Putamen (tissue), 1 donor: Measurements from ENCODE around the gene LHFPL6.
A peak's percentile ranks its signal among the peaks of the same experiment; 100 is the strongest.

Experiments used
- DNase-seq: peaks from one replicate; pipeline ENCODE4 v3.0.0-alpha.2; 2016; ENCODE audit warnings: low spot score

LHFPL6 gene

DNA sequence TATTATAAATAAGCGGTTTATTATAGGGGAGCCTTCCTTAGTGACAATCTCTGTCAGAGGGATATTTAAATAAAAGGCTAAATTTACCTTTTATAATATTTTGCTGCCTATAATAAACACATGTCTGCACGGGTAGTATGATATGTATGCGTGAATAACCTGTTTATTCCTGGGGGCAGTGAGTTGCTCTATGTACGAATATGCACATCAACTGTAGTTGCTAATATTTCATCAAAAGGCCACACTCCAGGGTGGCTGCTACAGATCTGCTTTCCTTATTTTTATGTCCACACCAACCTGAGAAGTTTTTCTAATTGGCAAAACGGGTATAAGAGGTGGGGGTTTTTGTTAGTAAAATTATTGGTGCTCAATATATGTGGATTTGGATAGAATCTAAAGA, 192.0 kb downstream of the LHFPL6 start:
- DNase-seq = no peak

DNA sequence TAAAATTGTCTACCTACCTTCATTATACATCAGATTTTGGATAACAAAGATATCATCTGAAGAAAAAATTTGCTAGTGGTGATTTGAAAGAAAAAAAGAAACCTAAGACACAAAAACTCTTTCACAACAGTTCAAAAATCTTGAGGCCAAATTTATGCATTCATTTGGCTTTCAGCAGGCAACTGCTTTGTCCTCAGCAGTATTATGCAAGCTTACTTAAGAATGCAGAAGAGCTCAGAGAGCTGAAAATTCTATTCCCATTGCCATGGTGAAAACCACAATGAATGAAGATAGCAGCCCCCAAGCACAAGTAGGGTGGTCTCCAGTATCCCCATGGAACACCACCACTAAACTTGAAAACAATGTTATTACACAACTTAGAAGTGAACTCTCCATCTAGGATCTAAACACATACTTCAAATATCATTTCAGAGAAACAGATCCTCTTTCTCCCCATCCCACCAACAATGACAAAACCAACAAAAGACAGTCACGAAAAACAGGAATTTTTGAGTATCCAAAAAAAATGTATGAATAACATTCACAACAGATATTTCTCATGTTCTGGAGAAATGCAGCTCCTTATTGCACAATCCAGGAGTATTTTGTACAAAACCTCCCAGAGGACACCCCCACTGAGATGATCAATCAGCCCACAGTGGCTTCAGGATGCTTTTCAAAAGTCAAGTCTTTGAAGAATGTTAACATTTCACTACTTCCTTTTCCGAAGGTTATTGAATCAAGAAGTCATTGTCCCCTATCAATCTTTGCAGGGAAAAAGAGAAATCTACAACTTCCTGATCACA, 192.7 kb downstream of the LHFPL6 start:
- DNase-seq = no peak

DNA sequence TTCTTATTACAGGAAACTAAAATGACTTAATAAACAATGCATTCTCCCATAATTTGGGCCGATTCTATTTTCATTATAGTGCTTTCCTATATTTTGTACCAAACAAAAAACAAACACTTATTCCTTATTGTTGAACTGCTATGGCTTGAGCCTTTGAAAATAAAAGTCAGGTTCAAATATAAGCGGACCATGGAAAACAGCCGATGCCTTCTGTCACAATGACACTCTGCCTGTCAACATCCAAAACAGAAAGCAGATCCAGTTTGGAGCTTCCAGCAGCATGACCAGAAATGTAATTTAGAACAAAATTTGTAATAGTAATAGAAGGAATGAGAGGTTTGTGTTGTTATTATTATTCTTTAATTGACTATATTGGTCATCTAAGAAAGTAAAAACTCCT, 194.5 kb downstream of the LHFPL6 start:
- DNase-seq = no peak

DNA sequence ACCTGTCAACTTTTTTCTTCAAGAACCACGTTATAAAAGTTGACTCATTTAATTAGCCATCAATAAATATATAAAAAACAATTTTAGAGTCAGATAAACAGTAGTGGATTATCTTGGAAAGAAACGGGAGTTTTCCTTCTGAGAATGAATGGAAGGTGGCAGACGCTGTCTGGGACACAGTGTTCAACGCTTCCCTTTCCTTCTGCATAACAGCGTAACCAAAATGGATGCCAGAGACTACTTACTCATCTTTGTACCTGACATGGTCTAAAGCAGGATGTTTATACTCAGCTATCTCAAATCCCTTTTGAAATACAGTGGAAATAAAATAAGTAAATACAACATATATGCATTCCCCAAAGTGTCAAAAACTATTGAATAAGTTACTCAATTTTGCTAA, 195.2 kb downstream of the LHFPL6 start:
- no peak for DNase-seq

DNA sequence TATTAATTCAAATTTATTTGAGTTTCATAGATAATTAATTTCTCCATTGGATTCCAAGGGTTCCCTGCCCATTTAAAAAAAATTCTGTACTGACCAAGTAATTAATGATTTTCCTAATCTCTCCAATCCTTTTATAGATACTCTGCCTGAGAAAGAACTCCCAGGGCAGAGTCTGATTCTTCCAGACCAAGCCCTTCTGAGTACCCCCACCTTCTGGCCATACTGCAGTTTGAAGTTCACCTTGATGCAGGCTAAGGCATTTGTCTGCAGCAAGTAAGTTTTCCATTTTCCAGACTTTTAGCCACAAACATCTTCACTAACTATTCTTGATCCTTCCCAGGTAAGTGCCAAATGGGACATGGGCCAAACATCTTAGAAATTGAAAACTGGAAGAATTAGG, 195.9 kb downstream of the LHFPL6 start:
- no peak for DNase-seq

DNA sequence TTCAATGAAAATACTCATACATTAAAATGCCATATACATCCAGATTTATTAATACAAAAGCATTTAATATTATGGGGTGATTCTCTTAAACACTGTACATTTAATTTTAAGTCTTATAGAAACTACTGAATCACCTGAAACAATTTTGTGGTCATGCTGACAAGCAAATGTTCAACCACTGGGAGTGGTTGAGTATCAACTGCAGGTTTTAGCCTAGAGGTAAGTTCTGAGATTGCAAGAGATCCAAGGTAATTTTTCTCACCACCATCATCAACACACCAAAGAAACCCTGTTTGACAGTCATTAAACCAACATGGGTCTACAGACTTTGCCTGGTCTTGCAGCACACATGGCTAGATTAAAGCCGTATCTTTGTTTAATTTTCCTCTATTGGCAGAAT, 196.3 kb downstream of the LHFPL6 start:
- no peak for DNase-seq

DNA sequence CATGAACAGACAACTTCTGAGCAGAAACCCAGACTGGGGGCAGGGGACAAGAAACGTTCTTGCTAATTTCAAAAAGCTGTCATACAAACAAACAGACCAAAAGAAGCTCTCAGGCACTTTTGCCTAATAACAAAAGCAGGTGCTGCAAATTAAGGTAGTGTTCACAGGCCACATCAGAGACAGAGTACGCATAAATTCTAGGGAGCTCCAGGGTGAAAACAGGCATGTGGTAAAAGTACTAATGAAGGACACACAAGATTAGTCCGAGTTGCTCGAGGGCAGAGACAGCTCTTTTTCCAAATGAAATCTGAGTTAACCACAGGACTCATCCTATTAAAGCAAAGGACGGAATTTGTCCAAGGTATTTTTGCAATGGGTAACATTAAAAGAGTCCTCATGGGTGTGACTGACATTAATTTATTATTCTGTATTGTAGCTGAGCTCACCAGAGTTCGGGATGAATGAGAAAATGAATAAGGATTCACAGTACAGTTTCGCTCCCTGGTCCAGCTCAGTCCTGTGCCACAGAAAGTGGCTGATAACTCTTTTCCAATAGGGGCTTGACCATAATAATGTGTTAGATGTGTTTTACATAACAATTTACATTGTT, 197.3 kb downstream of the LHFPL6 start:
- no peak for DNase-seq

DNA sequence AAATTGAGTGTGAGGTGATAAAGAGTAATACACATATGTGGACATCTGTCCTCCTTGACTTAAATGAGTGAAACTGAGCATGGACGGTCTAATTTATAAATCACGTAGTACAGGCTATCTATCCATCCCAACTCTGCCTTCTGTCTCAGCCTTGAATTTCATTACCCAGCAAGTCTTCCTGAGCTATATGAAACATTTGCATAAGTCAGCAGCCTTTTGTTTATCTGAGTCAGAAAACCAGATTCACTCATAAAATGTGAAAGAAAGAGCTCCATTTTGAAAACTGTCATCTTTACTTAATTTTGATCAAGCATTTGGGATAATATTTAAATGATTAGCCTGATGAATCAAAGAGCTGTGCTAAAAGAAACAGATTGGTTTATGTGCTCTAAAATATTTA, 197.9 kb downstream of the LHFPL6 start:
- no peak for DNase-seq

DNA sequence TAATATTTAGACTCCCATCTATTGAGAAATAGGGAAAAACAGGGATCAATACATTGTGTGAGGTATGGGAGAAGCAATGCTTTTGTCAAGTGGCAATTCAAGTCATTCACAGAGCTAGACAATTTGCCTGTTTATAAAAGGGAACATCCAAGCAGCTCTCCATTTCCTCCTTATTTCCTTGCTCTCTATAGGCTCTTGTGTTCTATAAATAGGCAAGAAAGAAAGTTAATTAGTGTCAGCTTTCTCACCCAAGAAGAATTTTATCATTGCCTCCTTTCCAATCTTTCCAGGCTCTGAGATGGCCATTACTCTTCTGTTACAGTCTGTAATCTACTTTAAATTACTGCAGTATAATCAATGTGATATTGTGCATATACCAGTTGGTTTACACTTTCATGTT, 199.9 kb downstream of the LHFPL6 start:
- DNase-seq = no peak

DNA sequence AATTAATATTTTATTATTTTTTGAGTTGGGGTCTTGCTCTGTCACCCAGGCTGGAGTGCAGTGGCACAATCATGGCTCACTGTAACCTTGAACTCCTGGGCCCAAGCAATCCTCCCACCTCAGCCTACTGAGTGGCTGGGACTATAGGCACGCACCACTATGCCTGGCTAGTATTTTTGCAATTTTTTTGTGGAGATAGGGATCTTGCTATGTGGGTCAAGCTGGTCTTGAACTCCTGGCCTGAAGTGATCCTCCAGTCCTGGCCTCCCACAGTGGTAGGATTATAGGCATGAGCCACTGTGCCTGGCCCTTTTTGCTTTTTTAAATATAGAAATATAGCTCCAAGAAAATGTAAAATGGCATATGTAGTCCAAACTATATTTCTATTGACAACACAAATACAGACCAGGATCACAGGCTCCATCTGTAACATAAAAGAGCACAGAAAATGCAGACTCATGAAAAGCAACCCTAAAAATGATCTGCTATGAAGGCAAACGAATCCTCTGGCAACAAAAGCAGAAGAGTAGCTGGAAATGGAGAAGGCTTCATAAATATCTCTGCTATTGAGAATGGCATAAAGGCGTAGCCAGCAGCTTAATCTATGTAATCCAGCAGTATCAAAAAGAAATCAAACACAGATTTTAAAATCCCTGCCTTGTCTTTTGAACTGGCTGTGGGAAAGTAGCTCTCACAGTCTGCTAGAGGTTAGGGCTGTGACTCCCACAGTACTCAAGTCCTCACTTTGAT, 200.6 kb downstream of the LHFPL6 start:
- no peak for DNase-seq

DNA sequence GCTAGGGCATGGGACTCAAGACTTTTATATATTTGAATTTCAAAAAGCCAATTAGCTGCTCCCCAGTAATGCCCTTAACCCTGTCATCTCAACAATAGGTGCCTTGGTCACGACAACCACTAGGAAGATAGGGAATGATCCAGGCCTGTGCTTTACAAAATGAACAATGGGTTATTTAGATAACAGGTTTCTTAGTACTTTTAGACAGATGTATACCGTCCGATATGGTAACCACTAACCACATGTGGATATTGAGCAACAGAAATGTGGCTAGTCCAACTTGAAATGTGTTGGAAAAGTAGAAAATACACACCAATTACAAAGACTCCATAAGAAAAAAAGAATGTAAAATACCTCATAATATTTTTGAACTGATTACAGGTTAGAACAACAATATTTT, 201.2 kb downstream of the LHFPL6 start:
- DNase-seq = no peak

DNA sequence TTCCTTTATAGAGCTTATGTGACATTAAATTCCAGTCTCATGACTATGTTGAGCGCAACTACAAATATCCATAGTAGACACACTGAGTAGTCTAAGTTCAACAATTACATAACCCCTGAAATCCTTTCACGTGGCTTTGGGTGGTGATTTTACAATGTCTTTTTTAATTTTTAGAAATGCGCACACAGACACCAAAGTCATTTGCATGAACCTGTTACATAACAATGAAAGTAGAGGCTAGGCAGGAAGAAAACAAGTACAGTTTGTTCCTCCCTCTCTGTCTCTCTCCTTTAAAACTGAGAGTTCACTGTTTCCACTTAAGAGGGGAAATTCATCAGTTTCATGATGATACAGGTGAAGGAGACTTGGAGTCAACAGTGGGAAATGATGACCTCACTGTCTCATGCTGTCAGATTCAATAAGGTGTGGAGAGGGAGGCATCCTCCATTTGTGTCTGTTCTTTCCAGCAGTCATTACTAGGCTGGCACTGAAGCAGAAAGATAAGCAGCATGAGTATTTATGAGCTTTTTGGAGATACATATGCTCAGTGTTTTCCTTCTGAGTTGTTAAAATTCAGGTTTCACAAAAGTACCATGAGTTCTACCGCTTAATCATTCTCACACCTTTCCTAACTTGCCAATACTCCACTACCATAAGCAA, 201.8 kb downstream of the LHFPL6 start:
- DNase-seq = no peak

DNA sequence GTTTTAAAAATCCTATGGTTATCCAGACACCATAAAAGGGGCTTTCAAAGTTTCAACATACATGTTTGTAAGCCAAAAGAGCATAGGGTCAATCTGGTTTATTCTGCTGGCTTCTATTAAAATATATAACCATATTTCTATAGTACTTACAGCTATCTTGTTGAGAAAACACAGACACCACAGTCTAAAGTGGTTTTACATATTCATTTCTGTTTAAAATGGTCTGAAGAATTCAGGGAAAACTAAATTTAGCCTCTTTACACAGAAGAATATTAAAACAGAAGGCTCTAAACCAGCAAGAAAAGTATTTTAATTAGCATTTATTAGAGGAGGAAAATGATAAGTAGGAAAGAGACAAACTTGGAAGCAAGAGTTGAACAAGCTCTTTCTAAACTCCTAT, 203.9 kb downstream of the LHFPL6 start:
- no peak for DNase-seq

DNA sequence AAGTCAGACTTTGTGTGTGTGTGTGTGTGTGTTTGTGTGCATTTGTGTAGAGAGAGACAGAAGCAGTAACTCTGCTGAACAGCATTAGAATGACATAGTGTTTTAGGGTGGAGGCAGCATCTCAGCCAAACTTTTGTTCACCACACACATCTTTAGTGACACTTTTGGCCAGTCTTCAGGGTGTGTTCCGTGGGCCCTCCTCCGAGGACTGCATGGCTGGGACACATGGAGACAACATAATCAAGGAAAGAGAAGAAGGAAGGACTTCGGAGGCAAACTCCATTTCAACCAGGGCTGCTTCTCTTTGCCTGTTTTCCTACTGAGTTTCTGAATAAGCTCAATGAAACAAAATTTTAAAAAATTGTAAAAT, 205.1 kb downstream of the LHFPL6 start:
- no peak for DNase-seq

DNA sequence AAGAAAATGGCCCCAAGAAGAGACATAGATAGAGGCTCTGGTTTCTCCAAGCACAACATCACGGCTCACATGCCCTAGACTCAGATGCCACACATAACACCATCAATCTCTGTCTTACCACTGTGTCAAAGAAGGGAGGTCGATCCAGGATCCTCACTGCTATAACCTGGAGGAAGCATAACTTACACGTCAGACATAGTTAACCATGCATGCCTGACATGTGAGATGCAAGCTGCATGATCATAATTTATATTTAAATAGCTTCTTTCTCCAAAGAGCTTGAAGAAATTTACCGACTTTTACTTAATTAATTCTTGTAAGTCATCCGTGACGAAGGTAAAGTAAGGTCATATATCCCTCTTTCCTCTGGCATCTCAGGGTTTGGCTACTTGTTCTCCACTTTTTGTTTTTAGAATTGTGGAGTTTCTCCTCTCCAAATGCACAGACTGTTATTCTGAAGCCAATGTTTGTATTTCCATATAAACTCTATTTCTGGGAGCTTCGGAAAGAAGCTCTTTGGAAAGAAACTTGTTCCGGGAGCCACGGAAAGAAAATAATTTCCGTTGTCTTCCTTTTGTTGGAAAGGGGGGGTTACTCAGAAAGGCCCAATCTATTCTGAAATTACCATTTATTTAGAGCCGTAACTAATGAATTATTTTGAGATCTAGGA, 205.6 kb downstream of the LHFPL6 start:
- no peak for DNase-seq

DNA sequence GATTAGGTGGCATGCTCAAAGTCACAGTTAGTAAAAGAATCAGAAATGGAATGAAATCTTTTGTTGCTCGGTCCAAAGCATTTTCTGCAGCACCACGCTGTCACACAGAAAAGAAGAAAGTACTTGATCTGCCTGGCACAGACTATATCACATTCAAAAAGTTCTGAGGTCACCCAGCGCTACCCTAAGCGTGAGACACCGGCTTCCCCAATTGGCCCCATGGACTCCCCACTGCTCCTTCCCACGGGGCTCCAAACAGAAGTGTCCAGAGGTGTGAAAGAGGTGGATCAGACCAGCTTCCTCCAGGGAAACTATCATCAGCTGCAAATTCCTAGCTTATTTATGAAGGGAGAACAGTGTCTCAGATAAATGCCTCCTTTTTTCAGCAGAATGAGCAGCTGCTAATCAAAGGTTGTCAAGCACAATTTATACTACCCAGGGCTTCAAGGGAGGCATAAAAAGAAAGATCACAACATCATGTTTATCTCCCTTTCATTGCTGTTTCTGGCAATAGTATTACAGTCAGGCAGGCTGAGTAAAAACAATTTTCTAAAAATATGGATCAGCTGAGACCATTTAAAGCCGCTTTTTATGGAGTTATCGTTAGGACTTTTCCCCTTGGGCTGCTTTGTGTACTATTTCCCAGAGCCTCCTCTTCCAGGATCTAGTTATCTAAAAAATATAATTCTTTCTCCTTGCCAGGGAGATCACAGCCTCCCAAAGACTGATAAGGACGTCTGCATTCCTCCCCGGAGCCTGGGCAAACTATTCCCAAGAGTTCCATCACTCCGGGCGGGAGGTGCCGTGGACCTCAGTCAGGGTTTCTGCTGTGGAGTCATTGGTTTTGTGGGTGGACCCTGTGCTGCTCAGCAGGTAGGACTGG, 208.0 kb downstream of the LHFPL6 start:
- DNase-seq = no peak

DNA sequence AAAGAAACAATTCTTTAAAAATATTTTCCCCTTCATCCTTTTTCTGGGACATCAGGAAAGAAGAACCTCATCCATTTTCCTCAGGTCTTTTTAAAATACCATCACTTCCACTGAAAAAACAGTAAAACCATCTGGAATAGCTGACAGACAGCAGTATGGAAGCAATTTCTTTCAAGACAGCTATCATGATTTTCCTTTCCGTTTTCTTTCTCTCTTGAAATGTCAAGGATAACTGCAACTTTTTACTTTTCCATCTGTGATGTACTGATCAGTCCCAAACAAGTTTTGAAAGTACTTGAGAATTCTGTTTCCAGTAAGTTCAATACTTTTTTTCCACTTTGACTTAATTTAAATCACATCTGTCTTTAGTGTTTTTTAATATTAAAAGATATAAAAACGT, 211.2 kb downstream of the LHFPL6 start:
- DNase-seq = no peak

DNA sequence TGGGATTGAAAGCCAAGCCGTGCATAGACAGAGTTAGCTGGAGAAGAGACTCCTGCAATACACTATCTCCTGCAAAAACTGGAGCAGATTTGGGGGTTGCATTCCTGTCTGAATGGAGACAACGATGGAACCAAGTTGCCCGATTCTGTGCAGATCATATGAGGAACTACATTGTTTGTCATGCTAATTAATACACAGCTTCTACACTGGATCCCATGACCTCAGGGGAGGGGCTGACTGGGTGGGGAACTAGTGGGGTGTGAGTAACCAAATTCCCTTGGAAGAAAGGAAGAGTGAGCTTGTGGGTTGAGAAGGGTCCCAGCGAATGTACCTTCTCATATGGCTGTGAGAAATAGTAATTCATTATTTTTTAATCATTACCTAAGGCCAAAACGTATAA, 214.0 kb downstream of the LHFPL6 start:
- no peak for DNase-seq

DNA sequence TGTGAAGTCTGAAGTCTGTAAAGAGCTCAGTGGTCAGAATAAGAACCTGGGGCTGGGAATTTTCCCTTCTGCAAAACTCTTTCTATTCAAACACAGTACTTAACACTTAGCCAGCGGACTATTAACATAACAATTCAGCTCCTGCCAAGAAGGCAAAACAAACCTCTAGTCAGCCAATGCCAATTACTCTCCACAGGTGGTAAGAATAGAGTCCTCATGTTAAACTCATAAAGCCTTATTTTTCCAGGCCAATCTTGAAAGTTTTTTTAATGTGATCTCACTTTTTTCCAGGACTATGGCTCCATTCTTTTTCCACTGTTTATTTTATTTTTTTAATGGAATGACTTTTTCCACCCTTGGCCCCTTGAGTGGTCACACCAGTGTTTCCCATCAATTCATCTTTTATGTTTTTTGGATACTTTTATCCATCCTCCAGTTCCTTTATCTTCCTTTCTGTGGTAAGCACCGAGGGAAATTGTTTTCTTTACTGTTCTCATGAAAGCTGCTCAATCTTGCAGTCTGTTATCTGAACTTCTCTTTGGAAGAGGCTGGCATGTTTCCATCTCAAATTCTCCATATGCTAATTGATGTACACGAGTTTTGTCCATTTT, 217.3 kb downstream of the LHFPL6 start:
- DNase-seq = peak; percentile 48

DNA sequence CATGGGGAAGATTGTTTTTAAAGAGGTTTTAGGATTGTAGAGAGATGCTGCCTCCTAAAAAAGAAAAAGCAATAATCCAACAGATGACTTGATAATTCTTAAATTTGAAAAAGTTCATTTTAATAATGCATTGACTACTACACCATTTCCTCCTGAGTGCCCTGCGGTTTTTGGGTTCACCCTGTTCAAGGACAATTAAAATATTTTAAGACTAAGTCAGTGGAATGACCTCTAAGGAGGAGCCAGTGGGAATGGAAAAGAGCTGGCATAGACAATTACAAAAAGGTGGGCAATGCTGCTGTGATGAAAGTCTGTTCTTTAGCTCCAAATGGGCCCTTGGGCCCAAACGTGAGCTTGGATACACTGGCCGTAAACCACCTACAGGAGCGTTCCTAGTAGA, 217.8 kb downstream of the LHFPL6 start:
- DNase-seq = no peak

DNA sequence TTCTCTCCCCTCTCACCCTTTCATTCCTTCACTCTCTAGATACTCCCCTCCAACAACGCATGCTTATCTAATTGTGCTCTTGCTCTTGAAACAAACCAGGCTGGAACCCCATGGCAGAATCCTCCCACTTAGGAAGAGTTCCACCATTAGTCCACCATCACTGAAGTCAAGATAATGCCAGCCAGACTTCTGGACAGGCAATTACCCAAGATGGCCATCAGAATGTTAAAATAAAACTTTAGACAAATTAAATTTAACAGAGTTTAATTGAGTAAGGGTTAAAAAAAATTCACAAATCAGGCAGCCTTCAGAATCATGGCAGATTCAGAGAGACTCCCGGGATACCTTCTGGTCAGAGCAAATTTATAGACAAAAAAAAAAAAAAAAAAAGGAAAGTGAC, 221.5 kb downstream of the LHFPL6 start:
- no peak for DNase-seq
